Tibial artery (tissue), 4 donors: Measurements from ENCODE around the gene ENPP4.
"Not testable (repeated sequence)": the region's sequence is repeated elsewhere in the genome, so short reads cannot be mapped to it uniquely, and the experiment has no call there.

Source experiments
- DNase-seq, 2 donors: peaks; one replicate each; pipeline ENCODE4 v3.0.0-alpha.2; 2019
- H3K27ac ChIP-seq, 2 donors: fragments of 200-600 bp; sonication (generic) in 1 of 2; 1 replicate in 1 of 2; 2 replicates in 1 of 2; pipeline ENCODE4 v1.5.1; 2018 to 2019; ENCODE audit warnings: mild to moderate bottlenecking in 1 of 2
- H3K27me3 ChIP-seq, 2 donors: fragments of 200-600 bp; sonication (generic) in 1 of 2; one replicate each; pipeline versions ENCODE4 v1.5.1 to v1.6.0; 2016 to 2019
- H3K36me3 ChIP-seq, 3 donors: fragments of 200-600 bp; sonication (generic) in 2 of 3; one replicate each; pipeline ENCODE4 v1.5.1; 2016 to 2019; ENCODE audit warnings: mild to moderate bottlenecking in 2 of 3
- H3K4me1 ChIP-seq, 4 donors: fragments of 200-600 bp; sonication (generic) in 2 of 4; 1 replicate in 3 of 4; 2 replicates in 1 of 4; pipeline ENCODE4 v1.5.1; 2016 to 2019
- H3K4me3 ChIP-seq, 2 donors: fragments of 200-600 bp; sonication (generic) in 1 of 2; 1 replicate in 1 of 2; 2 replicates in 1 of 2; pipeline ENCODE4 v1.5.1; 2018 to 2019; ENCODE audit warnings: mild to moderate bottlenecking in 2 of 2
- H3K9me3 ChIP-seq, 3 donors: fragments of 200-600 bp; sonication (generic) in 1 of 3; one replicate each; pipeline ENCODE4 v1.5.1; 2016 to 2019
- CTCF ChIP-seq, 2 experiments: fragments of 200-600 bp in 1 of 2; fragments of 450-650 bp in 1 of 2; IDR thresholded peaks; one replicate each; pipeline ENCODE4 v1.5.1; 2017 to 2019; ENCODE audit warnings: antibody characterized with exemption in 2 of 2, mild to moderate bottlenecking in 1 of 2, moderate library complexity in 1 of 2
- intact Hi-C: fragments of 100-400 bp; cut with DNase I; formaldehyde crosslinking; loops from one replicate; pipeline ENCODE4 v1.15.0; 2023; ENCODE audit warnings: low total_unique reads

Gene ENPP4

GRCh38 chr6:46138281-46138680, 8.5 kb downstream of the ENPP4 start:
- intact Hi-C loops: no loop called here
- no peak for TF ChIP-seq CTCF (IDR thresholded peaks at IDR 0.05)
- peaks cover 0 to 14% (median 0%) of the 10 kb centered on the region in 4 donors for H3K4me1 ChIP-seq
- H3K9me3 ChIP-seq: no peaks in the 10 kb centered on the region
- no peak overlapping the region for H3K27ac ChIP-seq
- no peak overlapping the region for H3K4me3 ChIP-seq
- peaks cover 0 to 5% (median 0%) of the 10 kb centered on the region in 3 donors for H3K36me3 ChIP-seq
- no peaks in the 10 kb centered on the region for H3K27me3 ChIP-seq
- DNase-seq: no peak

- no peaks in the 10 kb centered on the region for H3K9me3 ChIP-seq
- peaks cover 0 to 5% (median 0%) of the 10 kb centered on the region in 3 donors for H3K36me3 ChIP-seq
- peaks cover 0 to 11% (median 0%) of the 10 kb centered on the region in 4 donors for H3K4me1 ChIP-seq
- DNase-seq: no peak
- H3K4me3 ChIP-seq: no peak overlapping the region
- H3K27ac ChIP-seq: no peak overlapping the region
- no peak for TF ChIP-seq CTCF (IDR thresholded peaks at IDR 0.05)
- no peaks in the 10 kb centered on the region for H3K27me3 ChIP-seq
- intact Hi-C loops: no loop called here
Measured at GRCh38 chr6:46144270-46144669, 14.5 kb downstream of the ENPP4 start.

DNA sequence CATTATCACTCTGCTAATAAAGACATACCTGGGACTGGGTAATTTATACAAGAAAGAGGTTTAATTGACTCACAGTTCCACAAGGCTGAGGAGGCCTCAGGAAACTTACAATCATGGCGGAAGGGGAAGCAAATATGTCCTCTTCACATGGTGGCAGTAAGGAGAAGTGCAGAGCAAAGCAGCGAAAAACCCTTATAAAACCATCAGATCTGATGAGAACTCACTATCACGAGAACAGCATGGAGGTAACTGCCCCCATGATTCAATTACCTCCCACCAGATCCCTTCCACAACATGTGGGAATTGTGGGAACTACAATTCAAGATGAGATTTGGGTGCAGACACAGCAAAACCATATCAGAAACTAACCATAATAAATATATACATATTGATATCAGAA, 19.3 kb downstream of the ENPP4 start:
- H3K36me3 ChIP-seq, H3K9me3 ChIP-seq, DNase-seq, H3K4me3 ChIP-seq, H3K27ac ChIP-seq, H3K27me3 ChIP-seq, H3K4me1 ChIP-seq, intact Hi-C loops: not testable (repeated sequence)

DNA sequence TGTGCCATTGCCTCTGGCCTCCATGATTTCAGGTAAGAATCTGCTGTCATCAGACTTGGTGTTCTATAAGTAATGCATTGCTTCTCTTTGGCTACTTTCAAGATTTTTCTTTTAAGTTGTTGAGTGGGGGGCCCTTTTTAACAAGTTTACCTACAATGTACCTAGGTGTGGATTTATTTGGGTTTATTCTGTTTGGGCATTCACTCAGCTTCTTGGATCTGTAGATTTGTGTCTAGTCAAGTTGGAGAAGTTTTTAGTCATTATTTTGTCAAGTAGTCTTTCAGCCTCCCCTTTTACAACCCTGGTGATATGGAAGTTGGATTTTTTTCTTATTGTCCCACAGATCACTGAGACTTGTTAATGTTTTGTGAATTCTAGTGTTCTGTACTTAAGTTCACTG, 26.9 kb downstream of the ENPP4 start:
- intact Hi-C loops: no loop called here
- H3K4me1 ChIP-seq: no peaks in the 10 kb centered on the region
- no peak for TF ChIP-seq CTCF (IDR thresholded peaks at IDR 0.05)
- H3K27me3 ChIP-seq: no peaks in the 10 kb centered on the region
- H3K36me3 ChIP-seq: peaks cover 0 to 7% (median 0%) of the 10 kb centered on the region in 3 donors
- H3K9me3 ChIP-seq: no peaks in the 10 kb centered on the region
- DNase-seq: no peak
- no peak overlapping the region for H3K27ac ChIP-seq
- H3K4me3 ChIP-seq: no peak overlapping the region

GRCh38 chr6:46159229-46159628, 29.4 kb downstream of the ENPP4 start:
- Histone ChIP-seq H3K27me3 (no peaks in the 10 kb centered on the region), H3K4me1 (no peaks in the 10 kb centered on the region), H3K4me3 (no peak overlapping the region), H3K9me3 (no peaks in the 10 kb centered on the region), H3K36me3 (peaks cover 0 to 7% (median 0%) of the 10 kb centered on the region in 3 donors), H3K27ac (no peak overlapping the region)
- TF ChIP-seq CTCF (IDR thresholded peaks at IDR 0.05): no peak
- intact Hi-C loops: no loop called here
- DNase-seq: no peak

DNA sequence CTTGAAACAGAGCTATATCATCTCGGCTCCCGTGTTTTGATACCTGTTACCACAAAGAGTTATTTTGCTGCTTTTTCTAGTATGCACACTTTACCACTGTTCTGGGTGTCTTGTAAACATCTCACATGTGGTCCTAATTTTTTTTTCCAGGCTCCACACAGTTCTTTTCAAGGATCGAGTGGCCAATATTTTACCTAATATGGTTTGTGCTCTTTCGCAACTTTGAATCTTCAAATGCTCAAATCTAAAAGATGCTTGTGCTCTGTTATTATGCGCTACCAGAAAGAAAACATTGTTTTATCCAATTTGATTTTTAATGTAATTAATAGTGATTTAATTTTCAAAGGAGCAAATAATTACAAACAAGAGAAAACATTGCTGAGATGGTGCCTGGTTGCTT, 30.3 kb downstream of the ENPP4 start:
- Histone ChIP-seq H3K36me3 (peaks cover 0 to 7% (median 0%) of the 10 kb centered on the region in 3 donors), H3K4me3 (no peak overlapping the region), H3K27me3 (no peaks in the 10 kb centered on the region), H3K4me1 (no peaks in the 10 kb centered on the region), H3K9me3 (no peaks in the 10 kb centered on the region), H3K27ac (no peak overlapping the region)
- no peak for DNase-seq
- no peak for TF ChIP-seq CTCF (IDR thresholded peaks at IDR 0.05)
- intact Hi-C loops: no loop called here
